ENCODE measurements around the gene TRMT2A.

Gene TRMT2A

GRCh38 chr22:20149257-20150250 is 32.5 kb upstream of the TRMT2A start:
- Histone ChIP-seq H3K9me3 (ENCODE audit: control insufficient read depth, low read length) (no peaks in the 10 kb centered on the region), H3K27me3 (replicated peaks; ENCODE audit: control insufficient read depth, insufficient read depth, low read length, poor library complexity, severe bottlenecking) (no peaks in the 10 kb centered on the region), H3K4me1 (ENCODE audit: control insufficient read depth, insufficient read depth, low read length, poor library complexity, severe bottlenecking) (no peaks in the 10 kb centered on the region), H3K4me3 (ENCODE audit: insufficient read depth, low read depth, low read length, poor library complexity, severe bottlenecking) (no peak overlapping the region), H3K27ac (ENCODE audit: insufficient read depth, low read length, poor library complexity, severe bottlenecking) (no peak overlapping the region), H3K36me3 (ENCODE audit: control insufficient read depth, insufficient read depth, low read length) (no peaks in the 10 kb centered on the region)
- no peak for DNase-seq

GRCh38 chr22:20148414-20148813 is 31.4 kb upstream of the TRMT2A start:
- no peak overlapping the region for H3K4me3 ChIP-seq (ENCODE audit: insufficient read depth, low read depth, low read length, poor library complexity, severe bottlenecking)
- DNase-seq = no peak
- no peak overlapping the region for H3K27ac ChIP-seq (ENCODE audit: insufficient read depth, low read length, poor library complexity, severe bottlenecking)
- H3K36me3 ChIP-seq (ENCODE audit: control insufficient read depth, insufficient read depth, low read length) = no peaks in the 10 kb centered on the region
- no peaks in the 10 kb centered on the region for H3K9me3 ChIP-seq (ENCODE audit: control insufficient read depth, low read length)
- H3K4me1 ChIP-seq (ENCODE audit: control insufficient read depth, insufficient read depth, low read length, poor library complexity, severe bottlenecking) = no peaks in the 10 kb centered on the region
- H3K27me3 ChIP-seq (replicated peaks; ENCODE audit: control insufficient read depth, insufficient read depth, low read length, poor library complexity, severe bottlenecking) = no peaks in the 10 kb centered on the region

- Histone ChIP-seq H3K36me3 (ENCODE audit: control insufficient read depth, insufficient read depth, low read length) (no peaks in the 10 kb centered on the region), H3K9me3 (ENCODE audit: control insufficient read depth, low read length) (no peaks in the 10 kb centered on the region), H3K27me3 (replicated peaks; ENCODE audit: control insufficient read depth, insufficient read depth, low read length, poor library complexity, severe bottlenecking) (no peaks in the 10 kb centered on the region), H3K4me1 (ENCODE audit: control insufficient read depth, insufficient read depth, low read length, poor library complexity, severe bottlenecking) (no peaks in the 10 kb centered on the region), H3K4me3 (ENCODE audit: insufficient read depth, low read depth, low read length, poor library complexity, severe bottlenecking) (no peak overlapping the region), H3K27ac (ENCODE audit: insufficient read depth, low read length, poor library complexity, severe bottlenecking) (no peak overlapping the region)
- no peak for DNase-seq
Measured at GRCh38 chr22:20147237-20147988, 30.4 kb upstream of the TRMT2A start.

GRCh38 chr22:20146777-20147176 is 29.8 kb upstream of the TRMT2A start:
- Histone ChIP-seq H3K4me3 (ENCODE audit: insufficient read depth, low read depth, low read length, poor library complexity, severe bottlenecking) (no peak overlapping the region), H3K27ac (ENCODE audit: insufficient read depth, low read length, poor library complexity, severe bottlenecking) (no peak overlapping the region), H3K9me3 (ENCODE audit: control insufficient read depth, low read length) (no peaks in the 10 kb centered on the region), H3K4me1 (ENCODE audit: control insufficient read depth, insufficient read depth, low read length, poor library complexity, severe bottlenecking) (no peaks in the 10 kb centered on the region), H3K36me3 (ENCODE audit: control insufficient read depth, insufficient read depth, low read length) (peaks cover 1% of the 10 kb centered on the region), H3K27me3 (replicated peaks; ENCODE audit: control insufficient read depth, insufficient read depth, low read length, poor library complexity, severe bottlenecking) (no peaks in the 10 kb centered on the region)
- DNase-seq = no peak

- no peak for DNase-seq
- Histone ChIP-seq H3K4me1 (ENCODE audit: control insufficient read depth, insufficient read depth, low read length, poor library complexity, severe bottlenecking) (no peaks in the 10 kb centered on the region), H3K4me3 (ENCODE audit: insufficient read depth, low read depth, low read length, poor library complexity, severe bottlenecking) (no peak overlapping the region), H3K27ac (ENCODE audit: insufficient read depth, low read length, poor library complexity, severe bottlenecking) (no peak overlapping the region), H3K36me3 (ENCODE audit: control insufficient read depth, insufficient read depth, low read length) (peaks cover 6% of the 10 kb centered on the region), H3K9me3 (ENCODE audit: control insufficient read depth, low read length) (no peaks in the 10 kb centered on the region), H3K27me3 (replicated peaks; ENCODE audit: control insufficient read depth, insufficient read depth, low read length, poor library complexity, severe bottlenecking) (no peaks in the 10 kb centered on the region)
Measured at GRCh38 chr22:20145832-20146223, 28.8 kb upstream of the TRMT2A start.

GRCh38 chr22:20145206-20145831 is 28.3 kb upstream of the TRMT2A start:
- Histone ChIP-seq H3K27ac (ENCODE audit: insufficient read depth, low read length, poor library complexity, severe bottlenecking) (no peak overlapping the region), H3K27me3 (replicated peaks; ENCODE audit: control insufficient read depth, insufficient read depth, low read length, poor library complexity, severe bottlenecking) (no peaks in the 10 kb centered on the region), H3K4me1 (ENCODE audit: control insufficient read depth, insufficient read depth, low read length, poor library complexity, severe bottlenecking) (no peaks in the 10 kb centered on the region), H3K9me3 (ENCODE audit: control insufficient read depth, low read length) (no peaks in the 10 kb centered on the region), H3K36me3 (ENCODE audit: control insufficient read depth, insufficient read depth, low read length) (peaks cover 8% of the 10 kb centered on the region), H3K4me3 (ENCODE audit: insufficient read depth, low read depth, low read length, poor library complexity, severe bottlenecking) (no peak overlapping the region)
- no peak for DNase-seq

GRCh38 chr22:20143883-20144665 is 27.0 kb upstream of the TRMT2A start:
- H3K27me3 ChIP-seq (replicated peaks; ENCODE audit: control insufficient read depth, insufficient read depth, low read length, poor library complexity, severe bottlenecking) = no peaks in the 10 kb centered on the region
- H3K9me3 ChIP-seq (ENCODE audit: control insufficient read depth, low read length) = no peaks in the 10 kb centered on the region
- H3K36me3 ChIP-seq (ENCODE audit: control insufficient read depth, insufficient read depth, low read length) = peaks cover 11% of the 10 kb centered on the region
- no peak overlapping the region for H3K4me3 ChIP-seq (ENCODE audit: insufficient read depth, low read depth, low read length, poor library complexity, severe bottlenecking)
- no peak overlapping the region for H3K27ac ChIP-seq (ENCODE audit: insufficient read depth, low read length, poor library complexity, severe bottlenecking)
- H3K4me1 ChIP-seq (ENCODE audit: control insufficient read depth, insufficient read depth, low read length, poor library complexity, severe bottlenecking) = no peaks in the 10 kb centered on the region
- no peak for DNase-seq

- peaks cover 11% of the 10 kb centered on the region for H3K36me3 ChIP-seq (ENCODE audit: control insufficient read depth, insufficient read depth, low read length)
- H3K27me3 ChIP-seq (replicated peaks; ENCODE audit: control insufficient read depth, insufficient read depth, low read length, poor library complexity, severe bottlenecking) = no peaks in the 10 kb centered on the region
- no peaks in the 10 kb centered on the region for H3K9me3 ChIP-seq (ENCODE audit: control insufficient read depth, low read length)
- no peak overlapping the region for H3K4me3 ChIP-seq (ENCODE audit: insufficient read depth, low read depth, low read length, poor library complexity, severe bottlenecking)
- H3K4me1 ChIP-seq (ENCODE audit: control insufficient read depth, insufficient read depth, low read length, poor library complexity, severe bottlenecking) = no peaks in the 10 kb centered on the region
- H3K27ac ChIP-seq (ENCODE audit: insufficient read depth, low read length, poor library complexity, severe bottlenecking) = no peak overlapping the region
- no peak for DNase-seq
Measured at GRCh38 chr22:20142711-20143621, 25.9 kb upstream of the TRMT2A start.
